ENCODE data around the gene ICA1.
"Not testable (repeated sequence)": the region's sequence is repeated elsewhere in the genome, so short reads cannot be mapped to it uniquely, and the experiment has no call there.

ICA1 gene

GRCh38 chr7:8261711-8262695 lies at the start of gene ICA1:
Gene ICA1, minus strand, starts transcription at chr7:8262167. Its CDS starts 26,241 bp downstream, at chr7:8235926.
- peaks cover 8% of the 10 kb centered on the region for H3K4me1 Mint-ChIP-seq
- ATAC-seq (peak; percentile 80), DNase-seq (peak; percentile 39 to 41)
- no peak within 1 kb of the TSS for H3K27ac Mint-ChIP-seq
- peak within 1 kb of the TSS; percentile 73 to 79 for H3K4me3 Mint-ChIP-seq
- no peaks in the 10 kb centered on the region for H3K9me3 Mint-ChIP-seq
- peaks cover 69% of the 10 kb centered on the region for H3K27me3 Mint-ChIP-seq

DNA sequence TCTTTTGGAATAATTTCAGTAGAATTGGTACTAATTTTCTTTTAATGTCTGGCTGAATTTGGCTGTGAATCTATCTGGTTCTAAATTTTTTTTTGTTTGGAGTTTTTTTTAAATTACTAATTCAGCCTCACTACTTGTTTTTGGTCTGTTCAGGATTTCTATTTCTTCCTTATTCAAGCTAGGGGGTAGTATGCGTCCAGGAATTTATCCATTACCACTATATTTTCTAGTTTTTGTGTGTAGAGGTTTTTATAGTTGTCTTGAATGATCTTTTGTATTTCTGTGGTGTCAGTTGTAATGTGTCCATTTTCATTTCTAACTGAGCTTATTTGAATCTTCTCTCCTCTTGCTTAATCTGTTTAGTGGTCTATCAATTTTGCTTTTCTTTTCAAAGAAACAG lies 48.9 kb upstream of the ICA1 start:
- Mint-ChIP-seq H3K4me3 (no peak overlapping the region), H3K4me1 (no peaks in the 10 kb centered on the region), H3K9me3 (peaks cover 7 to 9% of the 10 kb centered on the region in 2 donors), H3K27me3 (peaks cover 36% of the 10 kb centered on the region), H3K27ac (no peak overlapping the region)
- no peak for ATAC-seq
- DNase-seq: no peak

GRCh38 chr7:8305625-8306388 lies 43.8 kb upstream of the ICA1 start:
- Mint-ChIP-seq H3K9me3 (no peaks in the 10 kb centered on the region), H3K4me1 (no peaks in the 10 kb centered on the region), H3K27ac (no peak overlapping the region), H3K27me3 (peaks cover 8% of the 10 kb centered on the region), H3K4me3 (no peak overlapping the region)
- DNase-seq (no peak), ATAC-seq (no peak)

- no peak overlapping the region for H3K27ac Mint-ChIP-seq
Observed at GRCh38 chr7:8305104-8305503, 43.1 kb upstream of the ICA1 start.

GRCh38 chr7:8303904-8304528 lies 42.0 kb upstream of the ICA1 start:
- Mint-ChIP-seq H3K27ac (no peak overlapping the region), H3K4me1 (no peaks in the 10 kb centered on the region), H3K27me3 (peaks cover 6% of the 10 kb centered on the region), H3K9me3 (no peaks in the 10 kb centered on the region), H3K4me3 (no peak overlapping the region)
- ATAC-seq: no peak
- DNase-seq: no peak

More at GRCh38 chr7:8305104-8305503, 43.1 kb upstream of the ICA1 start:
- no peaks in the 10 kb centered on the region for H3K4me1 Mint-ChIP-seq
- ATAC-seq (no peak), DNase-seq (no peak)
- no peaks in the 10 kb centered on the region for H3K9me3 Mint-ChIP-seq
- H3K4me3 Mint-ChIP-seq: no peak overlapping the region
- peaks cover 6% of the 10 kb centered on the region for H3K27me3 Mint-ChIP-seq

GRCh38 chr7:8297023-8297422 lies 35.1 kb upstream of the ICA1 start:
- not testable (repeated sequence) for ATAC-seq, H3K9me3 Mint-ChIP-seq, H3K4me3 Mint-ChIP-seq, H3K27ac Mint-ChIP-seq, DNase-seq, H3K4me1 Mint-ChIP-seq
- peaks cover 18% of the 10 kb centered on the region for H3K27me3 Mint-ChIP-seq

DNA sequence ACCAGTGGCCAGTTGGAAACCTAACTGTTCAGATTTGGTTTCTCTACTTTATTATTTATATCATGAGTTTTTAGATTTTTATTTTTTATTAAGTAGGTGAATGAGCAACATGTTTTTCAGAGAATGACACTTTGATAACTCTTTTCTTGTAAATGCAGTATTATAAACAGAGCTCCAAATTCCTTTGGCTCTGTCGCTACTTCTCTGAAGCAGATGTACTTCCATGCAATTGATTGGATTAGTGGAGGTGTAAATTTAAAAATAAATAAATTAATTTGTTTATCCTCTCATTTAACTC lies 34.3 kb upstream of the ICA1 start:
- no peak for ATAC-seq
- DNase-seq: no peak
- H3K4me1 Mint-ChIP-seq: no peaks in the 10 kb centered on the region
- no peak overlapping the region for H3K27ac Mint-ChIP-seq
- H3K4me3 Mint-ChIP-seq: no peak overlapping the region
- H3K9me3 Mint-ChIP-seq: no peaks in the 10 kb centered on the region
- H3K27me3 Mint-ChIP-seq: peaks cover 20% of the 10 kb centered on the region

- H3K4me1 Mint-ChIP-seq: no peaks in the 10 kb centered on the region
- no peak overlapping the region for H3K4me3 Mint-ChIP-seq
- DNase-seq (peak; percentile 30 to 33), ATAC-seq (peak; percentile 83)
- H3K27me3 Mint-ChIP-seq: peaks cover 20% of the 10 kb centered on the region
- no peaks in the 10 kb centered on the region for H3K9me3 Mint-ChIP-seq
- H3K27ac Mint-ChIP-seq: no peak overlapping the region
Observed at GRCh38 chr7:8295638-8296361, 33.8 kb upstream of the ICA1 start.

- DNase-seq: no peak
- Mint-ChIP-seq H3K27me3 (peaks cover 28% of the 10 kb centered on the region), H3K4me1 (no peaks in the 10 kb centered on the region), H3K4me3 (no peak overlapping the region), H3K9me3 (no peaks in the 10 kb centered on the region), H3K27ac (no peak overlapping the region)
- no peak for ATAC-seq
Observed at GRCh38 chr7:8291397-8292141, 29.6 kb upstream of the ICA1 start.

DNA sequence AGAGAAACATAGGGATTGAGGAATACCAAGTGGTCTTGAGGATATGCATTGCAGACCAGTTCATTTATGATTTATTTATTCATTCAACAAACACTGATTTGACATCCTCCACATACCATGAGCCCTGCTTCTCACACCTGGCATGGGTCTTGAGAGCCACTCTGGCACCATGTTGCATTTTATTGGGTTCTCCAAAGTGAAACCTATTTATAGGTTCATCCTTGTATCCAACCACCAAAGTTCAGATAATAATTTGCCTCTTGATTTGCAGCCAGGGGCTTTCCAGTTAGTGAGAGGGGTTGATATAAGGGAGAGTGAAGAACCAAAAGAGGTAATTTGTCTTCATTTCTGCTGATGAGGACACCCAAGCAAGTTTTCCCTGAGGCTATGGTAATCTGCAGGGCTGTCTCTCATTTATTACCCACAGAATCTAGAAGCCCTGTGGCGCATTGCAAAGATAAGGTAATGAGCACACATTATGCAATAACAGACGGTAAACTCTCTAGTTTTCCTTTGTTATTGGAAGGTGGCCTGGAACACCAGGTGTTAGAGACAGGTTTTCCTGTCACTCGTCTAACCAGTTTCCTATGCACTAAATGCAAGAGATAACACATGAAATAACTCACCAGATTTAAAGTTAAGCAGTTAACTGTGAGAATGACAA lies 28.8 kb upstream of the ICA1 start:
- peaks cover 28% of the 10 kb centered on the region for H3K27me3 Mint-ChIP-seq
- H3K4me3 Mint-ChIP-seq: no peak overlapping the region
- ATAC-seq (no peak), DNase-seq (no peak)
- H3K9me3 Mint-ChIP-seq: no peaks in the 10 kb centered on the region
- no peak overlapping the region for H3K27ac Mint-ChIP-seq
- H3K4me1 Mint-ChIP-seq: no peaks in the 10 kb centered on the region

DNA sequence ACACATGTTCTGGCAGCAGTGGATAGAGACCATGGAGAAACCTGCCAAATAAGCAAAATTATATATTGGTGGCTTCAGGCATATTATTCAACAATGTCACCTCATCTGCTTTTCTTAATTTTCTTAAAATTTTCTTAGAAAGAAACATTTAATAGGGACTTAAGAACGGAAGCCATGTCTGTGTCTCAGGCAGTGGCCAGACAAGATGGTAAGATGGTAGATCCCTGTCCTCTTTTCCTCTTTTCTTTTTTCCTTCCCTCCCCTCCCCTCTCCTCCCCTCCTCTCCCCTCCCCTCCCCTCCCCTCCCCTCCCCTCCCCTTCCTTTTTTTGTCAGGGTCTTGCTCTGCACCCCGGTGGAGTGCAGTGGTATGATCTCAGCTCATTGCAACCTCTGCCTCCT lies 24.2 kb upstream of the ICA1 start:
- H3K4me1 Mint-ChIP-seq: no peaks in the 10 kb centered on the region
- peaks cover 5 to 8% of the 10 kb centered on the region in 2 donors for H3K9me3 Mint-ChIP-seq
- peak overlapping the region in 1 of 2 donors; percentile 16 for H3K27ac Mint-ChIP-seq
- peaks cover 7% of the 10 kb centered on the region for H3K27me3 Mint-ChIP-seq
- ATAC-seq (no peak), DNase-seq (no peak)
- no peak overlapping the region for H3K4me3 Mint-ChIP-seq

DNA sequence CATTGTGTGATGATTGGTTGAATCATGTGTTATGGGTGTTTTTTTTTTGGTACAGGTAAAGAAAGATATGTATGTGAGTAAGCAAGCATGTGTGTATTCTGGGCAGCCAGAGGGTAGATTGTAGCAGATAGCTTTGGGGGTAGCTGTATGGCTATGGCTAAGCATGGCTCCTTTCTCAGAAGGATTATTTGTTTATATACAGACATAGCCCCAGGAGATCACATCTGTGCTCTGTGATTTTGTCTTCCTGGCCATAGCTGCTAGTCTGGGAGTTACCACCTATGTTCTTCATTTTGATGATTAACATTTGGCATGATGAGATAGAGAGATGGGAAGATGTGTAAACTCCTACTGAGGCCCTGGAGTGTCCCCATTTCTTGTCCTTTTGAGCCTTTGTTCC lies 23.2 kb upstream of the ICA1 start:
- Mint-ChIP-seq H3K9me3 (peaks cover 5 to 8% of the 10 kb centered on the region in 2 donors), H3K4me1 (no peaks in the 10 kb centered on the region), H3K27ac (no peak overlapping the region), H3K27me3 (peaks cover 7% of the 10 kb centered on the region), H3K4me3 (no peak overlapping the region)
- ATAC-seq (no peak), DNase-seq (no peak)

- Mint-ChIP-seq H3K4me1 (no peaks in the 10 kb centered on the region), H3K9me3 (peaks cover 5 to 8% of the 10 kb centered on the region in 2 donors), H3K27ac (no peak overlapping the region), H3K27me3 (peaks cover 7% of the 10 kb centered on the region), H3K4me3 (no peak overlapping the region)
- ATAC-seq: no peak
- DNase-seq: no peak
Observed at GRCh38 chr7:8284606-8285005, 22.6 kb upstream of the ICA1 start.

- H3K27ac Mint-ChIP-seq: no peak overlapping the region
- no peak for DNase-seq
- no peak overlapping the region for H3K4me3 Mint-ChIP-seq
- H3K9me3 Mint-ChIP-seq: peaks cover 5 to 8% of the 10 kb centered on the region in 2 donors
- no peak for ATAC-seq
- H3K4me1 Mint-ChIP-seq: no peaks in the 10 kb centered on the region
- H3K27me3 Mint-ChIP-seq: peaks cover 7% of the 10 kb centered on the region
Observed at GRCh38 chr7:8283968-8284367, 22.0 kb upstream of the ICA1 start.
